Thoracic aorta (tissue), 2 donors: ENCODE measurements around the gene RELN. TPM values are rescaled to one million over a fixed set of nuclear protein-coding genes. Genes with fewer than 3 reads are reported as not detected.

Experiments used
- ATAC-seq: fragments of 150-250 bp; one replicate; pipeline ENCODE4 v1.8.0; 2017; ENCODE audit warnings: low read depth; ENCODE audit not compliant: insufficient number of reproducible peaks, low FRiP score
- DNase-seq: peaks from one replicate; pipeline ENCODE4 v3.0.0-alpha.2; 2020; ENCODE audit warnings: low spot score
- H3K27ac ChIP-seq, 2 donors: fragments of 200-600 bp; sonication (generic); 1 replicate in 1 of 2; 2 replicates in 1 of 2; pipeline ENCODE4 v1.5.1; 2016; ENCODE audit warnings: mild to moderate bottlenecking in 2 of 2, moderate library complexity in 2 of 2
- H3K27me3 ChIP-seq: fragments of 200-600 bp; sonication (generic); replicated peaks from 2 replicates; pipeline ENCODE4 v1.6.0; 2016; ENCODE audit warnings: mild to moderate bottlenecking; ENCODE audit not compliant: insufficient read depth
- H3K36me3 ChIP-seq: fragments of 200-600 bp; sonication (generic); one replicate; pipeline ENCODE4 v1.5.1; 2016
- H3K4me1 ChIP-seq, 2 donors: fragments of 200-600 bp; sonication (generic); 1 replicate in 1 of 2; 2 replicates in 1 of 2; pipeline versions ENCODE4 v1.5.1 to v1.6.0; 2016; ENCODE audit warnings: low read depth in 2 of 2, mild to moderate bottlenecking in 1 of 2; ENCODE audit not compliant: control insufficient read depth in 1 of 2
- H3K4me3 ChIP-seq: fragments of 200-600 bp; sonication (generic); 2 replicates; pipeline ENCODE4 v1.5.1; 2016; ENCODE audit warnings: mild to moderate bottlenecking
- H3K9me3 ChIP-seq: fragments of 200-600 bp; sonication (generic); 2 replicates; pipeline ENCODE4 v1.5.1; 2016
- total RNA-seq, 2 donors: library from RNA; depleted of rRNA; stranded (reverse); fragments of >200 nt; gene quantifications; one replicate each; pipeline versions ENCODE4 v1.1.0 to v1.2.3, GENCODE V29; 2016
- TF ChIP-seq, protein P1 (sequence below): fragments of 200-600 bp; sonication (generic); IDR thresholded peaks from one replicate; pipeline ENCODE4 v1.5.1; 2019; ENCODE audit warnings: antibody characterized with exemption

The RELN gene
- total RNA-seq, 2 donors from 2014 or later: 0.49 to 5.1 TPM

DNA sequence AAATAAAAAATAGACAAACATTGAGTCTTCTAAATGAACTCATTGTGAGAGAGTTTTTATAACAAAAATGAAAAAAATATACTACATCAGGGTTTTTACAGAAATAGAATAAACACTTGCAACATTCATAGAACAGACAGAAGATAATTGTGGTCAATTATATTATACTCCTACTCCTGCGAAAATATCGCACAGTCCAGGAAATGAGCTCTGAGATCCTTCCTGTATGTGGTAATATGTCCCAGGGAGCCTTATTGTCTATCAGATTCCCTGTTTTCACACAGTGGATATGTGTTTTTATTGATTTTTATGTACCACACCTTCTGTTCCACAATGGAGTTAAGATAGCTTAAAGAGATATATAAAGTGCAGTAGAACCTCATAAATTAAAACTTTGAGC is 27.5 kb upstream of the RELN start:
- TF ChIP-seq, protein P1, sequence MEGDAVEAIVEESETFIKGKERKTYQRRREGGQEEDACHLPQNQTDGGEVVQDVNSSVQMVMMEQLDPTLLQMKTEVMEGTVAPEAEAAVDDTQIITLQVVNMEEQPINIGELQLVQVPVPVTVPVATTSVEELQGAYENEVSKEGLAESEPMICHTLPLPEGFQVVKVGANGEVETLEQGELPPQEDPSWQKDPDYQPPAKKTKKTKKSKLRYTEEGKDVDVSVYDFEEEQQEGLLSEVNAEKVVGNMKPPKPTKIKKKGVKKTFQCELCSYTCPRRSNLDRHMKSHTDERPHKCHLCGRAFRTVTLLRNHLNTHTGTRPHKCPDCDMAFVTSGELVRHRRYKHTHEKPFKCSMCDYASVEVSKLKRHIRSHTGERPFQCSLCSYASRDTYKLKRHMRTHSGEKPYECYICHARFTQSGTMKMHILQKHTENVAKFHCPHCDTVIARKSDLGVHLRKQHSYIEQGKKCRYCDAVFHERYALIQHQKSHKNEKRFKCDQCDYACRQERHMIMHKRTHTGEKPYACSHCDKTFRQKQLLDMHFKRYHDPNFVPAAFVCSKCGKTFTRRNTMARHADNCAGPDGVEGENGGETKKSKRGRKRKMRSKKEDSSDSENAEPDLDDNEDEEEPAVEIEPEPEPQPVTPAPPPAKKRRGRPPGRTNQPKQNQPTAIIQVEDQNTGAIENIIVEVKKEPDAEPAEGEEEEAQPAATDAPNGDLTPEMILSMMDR: no peak
- no peaks in the 10 kb centered on the region for H3K27me3 ChIP-seq
- H3K9me3 ChIP-seq: no peaks in the 10 kb centered on the region
- no peaks in the 10 kb centered on the region for H3K4me1 ChIP-seq
- H3K27ac ChIP-seq: no peak overlapping the region
- H3K36me3 ChIP-seq: no peaks in the 10 kb centered on the region
- no peak overlapping the region for H3K4me3 ChIP-seq
- ATAC-seq (no peak), DNase-seq (no peak)

DNA sequence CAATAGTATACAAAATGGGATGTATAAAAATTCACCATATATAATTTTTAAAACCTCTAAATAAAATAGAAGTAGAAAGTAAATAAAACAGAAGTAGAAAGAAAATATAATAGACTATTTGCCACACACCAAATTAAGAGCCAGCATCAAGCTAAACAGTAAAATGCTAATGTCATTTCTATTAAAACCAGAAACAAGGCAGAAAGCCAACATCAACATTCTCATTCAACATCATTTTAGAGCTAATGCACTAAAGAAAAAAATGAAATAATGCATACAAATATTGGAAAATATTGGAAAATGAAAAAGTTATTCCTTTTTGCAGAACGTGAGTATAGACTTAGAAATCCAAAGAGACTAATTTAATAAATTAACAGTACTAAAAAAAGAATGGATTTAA is 23.4 kb upstream of the RELN start:
- Histone ChIP-seq H3K27ac (no peak overlapping the region), H3K27me3 (no peaks in the 10 kb centered on the region), H3K4me3 (no peak overlapping the region), H3K36me3 (no peaks in the 10 kb centered on the region), H3K4me1 (no peaks in the 10 kb centered on the region), H3K9me3 (no peaks in the 10 kb centered on the region)
- TF ChIP-seq, protein P1: no peak
- ATAC-seq (no peak), DNase-seq (no peak)

DNA sequence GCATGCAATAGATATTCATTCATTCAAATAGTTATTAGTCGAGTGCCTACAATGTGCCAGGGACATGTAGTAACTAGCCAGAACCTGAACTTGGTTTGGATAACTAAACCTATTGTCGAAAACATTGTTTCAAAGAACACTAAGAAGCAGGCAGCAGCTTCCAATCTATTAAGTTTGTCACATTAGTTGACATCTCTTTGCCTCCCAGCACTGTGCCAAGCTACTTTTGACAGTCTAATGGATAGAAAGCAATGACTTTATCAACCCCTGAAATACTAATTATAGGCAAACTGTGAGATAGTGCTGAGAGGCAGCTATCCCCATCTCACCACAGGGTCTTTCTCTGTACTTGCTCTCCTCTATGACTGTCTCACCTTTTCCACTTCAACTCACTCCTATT is 22.4 kb upstream of the RELN start:
- H3K9me3 ChIP-seq: no peaks in the 10 kb centered on the region
- no peak for ATAC-seq

GRCh38 chr7:104010052-104010909 is 20.8 kb upstream of the RELN start:
- Histone ChIP-seq H3K27me3 (no peaks in the 10 kb centered on the region), H3K27ac (no peak overlapping the region), H3K4me1 (no peaks in the 10 kb centered on the region), H3K4me3 (no peak overlapping the region), H3K36me3 (no peaks in the 10 kb centered on the region), H3K9me3 (no peaks in the 10 kb centered on the region)
- TF ChIP-seq, protein P1: no peak
- DNase-seq: no peak
- no peak for ATAC-seq

More for the DNA sequence above, 22.4 kb upstream of the RELN start:
- Histone ChIP-seq H3K27me3 (no peaks in the 10 kb centered on the region), H3K27ac (no peak overlapping the region), H3K4me1 (no peaks in the 10 kb centered on the region), H3K36me3 (no peaks in the 10 kb centered on the region), H3K4me3 (no peak overlapping the region)
- no peak for DNase-seq
- TF ChIP-seq, protein P1: no peak

DNA sequence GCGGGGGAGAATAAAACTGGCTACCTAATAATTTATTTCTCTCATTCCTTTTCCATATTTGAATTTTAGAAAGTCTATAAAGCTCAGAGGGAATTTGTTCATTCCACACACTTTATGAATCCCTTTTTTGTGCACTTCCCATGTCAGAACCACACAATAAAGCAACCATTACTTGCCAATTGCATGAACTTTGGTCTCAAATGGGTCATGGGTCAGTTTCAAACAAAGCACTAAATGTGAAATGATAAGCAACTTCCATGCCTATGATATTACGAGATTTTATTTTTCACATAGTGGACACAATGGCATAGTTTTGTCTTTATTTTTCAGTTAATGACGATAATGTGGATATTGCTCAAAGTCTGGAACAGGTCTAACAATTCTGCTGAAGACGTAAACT is 18.6 kb upstream of the RELN start:
- TF ChIP-seq, protein P1: no peak
- no peaks in the 10 kb centered on the region for H3K9me3 ChIP-seq
- no peak for DNase-seq
- no peak overlapping the region for H3K27ac ChIP-seq
- H3K36me3 ChIP-seq: no peaks in the 10 kb centered on the region
- H3K27me3 ChIP-seq: no peaks in the 10 kb centered on the region
- ATAC-seq: no peak
- H3K4me3 ChIP-seq: no peak overlapping the region
- H3K4me1 ChIP-seq: no peaks in the 10 kb centered on the region
